GM23338 (cell line): Measurements from ENCODE around the gene EPS8L3.

Experiments used
- CREB1 ChIP-seq: fragments of 250-450 bp; sonication (Bioruptor Pico); IDR thresholded peaks from 2 replicates; pipeline ENCODE4 v1.5.0; 2020; ENCODE audit warnings: low read depth, mild to moderate bottlenecking, moderate library complexity
- EZH2 ChIP-seq: fragments of 200-600 bp; sonication (generic); IDR thresholded peaks from one replicate; pipeline ENCODE4 v1.8.0; 2017; ENCODE audit warnings: antibody characterized with exemption, mild to moderate bottlenecking, low read depth; ENCODE audit not compliant: unreplicated experiment
- EZH2phosphoT487 ChIP-seq: fragments of 200-600 bp; sonication (generic); IDR thresholded peaks from one replicate; pipeline ENCODE4 v1.8.1; 2018; ENCODE audit warnings: antibody characterized with exemption; ENCODE audit not compliant: unreplicated experiment
- JUNB ChIP-seq: IDR thresholded peaks from one replicate; pipeline ENCODE4 v1.6.1; 2016; ENCODE audit warnings: antibody characterized with exemption; ENCODE audit not compliant: unreplicated experiment
- POLR2AphosphoS5 ChIP-seq: IDR thresholded peaks from 2 replicates; pipeline ENCODE4 v1.6.1; 2016; ENCODE audit warnings: antibody characterized with exemption, low read depth
- STAT1 ChIP-seq: IDR thresholded peaks from one replicate; pipeline ENCODE4 v1.6.1; 2016; ENCODE audit warnings: antibody characterized with exemption; ENCODE audit not compliant: unreplicated experiment
- ZNF114 ChIP-seq: fragments of 250-450 bp; sonication (Bioruptor Pico); IDR thresholded peaks from 2 replicates; pipeline ENCODE4 v1.5.0; 2020; ENCODE audit warnings: mild to moderate bottlenecking, moderate library complexity
- TF ChIP-seq, protein P1 (sequence below), 2 experiments: fragments of 200-600 bp in 1 of 2; sonication (generic) in 1 of 2; conservative IDR thresholded peaks; 2 replicates each; pipeline versions ENCODE4 v1.5.1 to v1.6.1; 2016 to 2017; ENCODE audit warnings: antibody characterized with exemption in 2 of 2, low read depth in 2 of 2, mild to moderate bottlenecking in 2 of 2, moderate library complexity in 1 of 2
- TF ChIP-seq, protein P2 (sequence below): IDR thresholded peaks from one replicate; pipeline ENCODE4 v1.6.1; 2018; ENCODE audit warnings: antibody characterized with exemption; ENCODE audit not compliant: unreplicated experiment

GRCh38 chr1:109794319-109795132, 30.8 kb upstream of the EPS8L3 start:
- TF ChIP-seq, protein P1, sequence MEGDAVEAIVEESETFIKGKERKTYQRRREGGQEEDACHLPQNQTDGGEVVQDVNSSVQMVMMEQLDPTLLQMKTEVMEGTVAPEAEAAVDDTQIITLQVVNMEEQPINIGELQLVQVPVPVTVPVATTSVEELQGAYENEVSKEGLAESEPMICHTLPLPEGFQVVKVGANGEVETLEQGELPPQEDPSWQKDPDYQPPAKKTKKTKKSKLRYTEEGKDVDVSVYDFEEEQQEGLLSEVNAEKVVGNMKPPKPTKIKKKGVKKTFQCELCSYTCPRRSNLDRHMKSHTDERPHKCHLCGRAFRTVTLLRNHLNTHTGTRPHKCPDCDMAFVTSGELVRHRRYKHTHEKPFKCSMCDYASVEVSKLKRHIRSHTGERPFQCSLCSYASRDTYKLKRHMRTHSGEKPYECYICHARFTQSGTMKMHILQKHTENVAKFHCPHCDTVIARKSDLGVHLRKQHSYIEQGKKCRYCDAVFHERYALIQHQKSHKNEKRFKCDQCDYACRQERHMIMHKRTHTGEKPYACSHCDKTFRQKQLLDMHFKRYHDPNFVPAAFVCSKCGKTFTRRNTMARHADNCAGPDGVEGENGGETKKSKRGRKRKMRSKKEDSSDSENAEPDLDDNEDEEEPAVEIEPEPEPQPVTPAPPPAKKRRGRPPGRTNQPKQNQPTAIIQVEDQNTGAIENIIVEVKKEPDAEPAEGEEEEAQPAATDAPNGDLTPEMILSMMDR (conservative IDR thresholded peaks at IDR 0.05; ENCODE audit: low read depth in 2 of 2), result no peak
- TF ChIP-seq, protein P2, sequence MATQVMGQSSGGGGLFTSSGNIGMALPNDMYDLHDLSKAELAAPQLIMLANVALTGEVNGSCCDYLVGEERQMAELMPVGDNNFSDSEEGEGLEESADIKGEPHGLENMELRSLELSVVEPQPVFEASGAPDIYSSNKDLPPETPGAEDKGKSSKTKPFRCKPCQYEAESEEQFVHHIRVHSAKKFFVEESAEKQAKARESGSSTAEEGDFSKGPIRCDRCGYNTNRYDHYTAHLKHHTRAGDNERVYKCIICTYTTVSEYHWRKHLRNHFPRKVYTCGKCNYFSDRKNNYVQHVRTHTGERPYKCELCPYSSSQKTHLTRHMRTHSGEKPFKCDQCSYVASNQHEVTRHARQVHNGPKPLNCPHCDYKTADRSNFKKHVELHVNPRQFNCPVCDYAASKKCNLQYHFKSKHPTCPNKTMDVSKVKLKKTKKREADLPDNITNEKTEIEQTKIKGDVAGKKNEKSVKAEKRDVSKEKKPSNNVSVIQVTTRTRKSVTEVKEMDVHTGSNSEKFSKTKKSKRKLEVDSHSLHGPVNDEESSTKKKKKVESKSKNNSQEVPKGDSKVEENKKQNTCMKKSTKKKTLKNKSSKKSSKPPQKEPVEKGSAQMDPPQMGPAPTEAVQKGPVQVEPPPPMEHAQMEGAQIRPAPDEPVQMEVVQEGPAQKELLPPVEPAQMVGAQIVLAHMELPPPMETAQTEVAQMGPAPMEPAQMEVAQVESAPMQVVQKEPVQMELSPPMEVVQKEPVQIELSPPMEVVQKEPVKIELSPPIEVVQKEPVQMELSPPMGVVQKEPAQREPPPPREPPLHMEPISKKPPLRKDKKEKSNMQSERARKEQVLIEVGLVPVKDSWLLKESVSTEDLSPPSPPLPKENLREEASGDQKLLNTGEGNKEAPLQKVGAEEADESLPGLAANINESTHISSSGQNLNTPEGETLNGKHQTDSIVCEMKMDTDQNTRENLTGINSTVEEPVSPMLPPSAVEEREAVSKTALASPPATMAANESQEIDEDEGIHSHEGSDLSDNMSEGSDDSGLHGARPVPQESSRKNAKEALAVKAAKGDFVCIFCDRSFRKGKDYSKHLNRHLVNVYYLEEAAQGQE, result no peak
- TF ChIP-seq POLR2AphosphoS5 (no peak), EZH2 (no peak), ZNF114 (CRISPR knock-in tag) (no peak), EZH2phosphoT487 (no peak), CREB1 (CRISPR knock-in tag) (no peak), STAT1 (no peak), JUNB (no peak)
